Fibroblast of lung (primary cell): ENCODE data around the gene PET100. TPM values are rescaled to one million over a fixed set of nuclear protein-coding genes. Genes with fewer than 3 reads are reported as not detected.

Experiments
- DNase-seq, 2 donors: peaks; one replicate each; pipeline versions ENCODE4 v3.0.0 to v3.0.0-alpha.2; 2010; ENCODE audit warnings: low read depth in 2 of 2
- H2AFZ ChIP-seq: 2 replicates; pipeline ENCODE4 v1.5.1; 2012; ENCODE audit warnings: low read length, control low read depth, inconsistent platforms
- H3K27ac ChIP-seq: 2 replicates; pipeline ENCODE4 v1.5.1; 2011; ENCODE audit warnings: low read length, control low read depth; ENCODE audit not compliant: insufficient read depth
- H3K27me3 ChIP-seq: 2 replicates; pipeline ENCODE4 v1.5.1; 2011; ENCODE audit warnings: mild to moderate bottlenecking, low read length; ENCODE audit not compliant: control insufficient read depth, insufficient read depth
- H3K36me3 ChIP-seq: 2 replicates; pipeline ENCODE4 v1.5.1; 2011; ENCODE audit warnings: low read length; ENCODE audit not compliant: control insufficient read depth, insufficient read depth
- H3K4me1 ChIP-seq: 2 replicates; pipeline ENCODE4 v1.5.1; 2011; ENCODE audit warnings: low read length; ENCODE audit not compliant: control insufficient read depth, insufficient read depth; ENCODE audit errors: extremely low read depth
- H3K4me2 ChIP-seq: 2 replicates; pipeline ENCODE4 v1.5.1; 2011; ENCODE audit warnings: low read length, control low read depth; ENCODE audit not compliant: insufficient read depth; ENCODE audit errors: extremely low read depth
- H3K4me3 ChIP-seq, 4 experiments: fragments of 200-600 bp in 1 of 4; sonication (generic) in 1 of 4; replicated peaks in 1 of 4; 2 replicates each; pipeline ENCODE4 v1.5.1; 2011 to 2016; ENCODE audit warnings: low read length in 4 of 4, low read depth in 3 of 4, mild to moderate bottlenecking in 3 of 4, control low read depth in 2 of 4, inconsistent platforms in 1 of 4, mixed read lengths in 1 of 4; ENCODE audit not compliant: insufficient read depth in 1 of 4; ENCODE audit errors: control extremely low read depth in 1 of 4
- H3K79me2 ChIP-seq: 2 replicates; pipeline ENCODE4 v1.5.1; 2012; ENCODE audit warnings: mild to moderate bottlenecking, low read length, inconsistent platforms; ENCODE audit not compliant: control insufficient read depth, insufficient read depth
- H3K9ac ChIP-seq: 2 replicates; pipeline ENCODE4 v1.5.1; 2011; ENCODE audit warnings: mild to moderate bottlenecking, low read length, control low read depth; ENCODE audit not compliant: insufficient read depth
- H3K9me3 ChIP-seq: 2 replicates; pipeline ENCODE4 v1.5.1; 2012; ENCODE audit warnings: low read depth, low read length; ENCODE audit not compliant: control insufficient read depth, insufficient read depth
- H4K20me1 ChIP-seq: 2 replicates; pipeline ENCODE4 v1.5.1; 2011; ENCODE audit warnings: low read length; ENCODE audit not compliant: control insufficient read depth, insufficient read depth; ENCODE audit errors: extremely low read depth
- EZH2 ChIP-seq: IDR thresholded peaks from 2 replicates; pipeline ENCODE4 v1.5.1; 2012; ENCODE audit warnings: low read length, control low read depth, mild to moderate bottlenecking; ENCODE audit errors: missing control alignments
- polyA plus RNA-seq, 2 donors: library from polyadenylated mRNA; depleted of rRNA in 1 of 2; stranded (reverse) in 1 of 2; unstranded in 1 of 2; fragments of >200 nt; gene quantifications; 2 replicates each; pipeline ENCODE4 v1.2.1, GENCODE V29; 2011 to 2012; ENCODE audit warnings: missing spikeins in 1 of 2
- total RNA-seq: library from RNA; depleted of rRNA; stranded (reverse); fragments of >200 nt; gene quantifications from 2 replicates; pipeline ENCODE4 v1.2.1, GENCODE V29; 2014
- TF ChIP-seq, protein P1 (sequence below), 2 donors: IDR thresholded peaks in 1 of 2; conservative IDR thresholded peaks in 1 of 2; 1 replicate in 1 of 2; 2 replicates in 1 of 2; pipeline ENCODE4 v1.5.1; 2011 to 2012; ENCODE audit warnings: low read length in 2 of 2, control low read depth in 1 of 2, inconsistent platforms in 1 of 2, low read depth in 1 of 2, mild to moderate bottlenecking in 1 of 2

Gene PET100
- total and polyA plus RNA-seq, 2 donors (not counting 1 experiment from before 2014, with no cell fraction given), result 15.7 to 38.8 TPM

DNA sequence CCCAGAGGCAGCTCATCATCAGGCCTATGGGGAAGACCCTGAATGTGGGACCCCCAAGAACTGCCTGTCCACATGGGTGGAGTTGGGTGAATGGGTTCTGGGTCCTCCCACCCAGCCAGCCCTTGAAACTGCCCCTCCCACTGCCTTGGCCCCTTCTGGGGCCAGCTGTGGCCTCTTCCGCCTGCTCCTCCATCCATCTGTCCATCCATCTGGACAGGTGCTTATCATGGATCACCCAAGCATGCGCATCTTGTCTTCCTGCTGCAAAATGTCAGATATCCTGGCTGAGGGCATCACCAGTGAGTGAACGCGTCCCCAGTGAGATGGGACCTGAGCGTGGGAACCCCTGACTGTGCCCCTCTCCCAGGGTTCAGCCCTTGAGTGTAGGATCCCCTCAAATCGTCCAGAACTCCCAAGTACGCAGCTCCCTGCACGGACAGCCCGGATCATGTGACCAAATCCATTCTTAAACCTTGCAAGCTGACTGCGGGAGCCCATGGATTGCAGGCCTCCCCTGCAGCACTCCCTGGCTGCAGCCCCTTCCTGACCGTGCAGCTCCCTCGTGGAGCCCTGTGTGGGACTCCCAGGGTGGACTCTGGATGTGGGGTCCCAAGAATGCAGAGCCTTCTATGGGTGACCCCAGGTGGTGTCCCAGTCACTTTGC is 9.3 kb downstream of the PET100 start:
- no peak for DNase-seq
- Histone ChIP-seq H3K27me3 (peaks cover 8% of the 10 kb centered on the region), H3K4me2 (no peak overlapping the region), H3K79me2 (no peaks in the 10 kb centered on the region), H3K36me3 (no peaks in the 10 kb centered on the region), H3K9ac (no peak overlapping the region), H2AFZ (no peak overlapping the region), H3K27ac (no peak overlapping the region), H3K4me3 (no peak overlapping the region), H4K20me1 (no peaks in the 10 kb centered on the region), H3K4me1 (no peaks in the 10 kb centered on the region), H3K9me3 (no peaks in the 10 kb centered on the region)
- TF ChIP-seq EZH2, result no peak
- TF ChIP-seq, protein P1, sequence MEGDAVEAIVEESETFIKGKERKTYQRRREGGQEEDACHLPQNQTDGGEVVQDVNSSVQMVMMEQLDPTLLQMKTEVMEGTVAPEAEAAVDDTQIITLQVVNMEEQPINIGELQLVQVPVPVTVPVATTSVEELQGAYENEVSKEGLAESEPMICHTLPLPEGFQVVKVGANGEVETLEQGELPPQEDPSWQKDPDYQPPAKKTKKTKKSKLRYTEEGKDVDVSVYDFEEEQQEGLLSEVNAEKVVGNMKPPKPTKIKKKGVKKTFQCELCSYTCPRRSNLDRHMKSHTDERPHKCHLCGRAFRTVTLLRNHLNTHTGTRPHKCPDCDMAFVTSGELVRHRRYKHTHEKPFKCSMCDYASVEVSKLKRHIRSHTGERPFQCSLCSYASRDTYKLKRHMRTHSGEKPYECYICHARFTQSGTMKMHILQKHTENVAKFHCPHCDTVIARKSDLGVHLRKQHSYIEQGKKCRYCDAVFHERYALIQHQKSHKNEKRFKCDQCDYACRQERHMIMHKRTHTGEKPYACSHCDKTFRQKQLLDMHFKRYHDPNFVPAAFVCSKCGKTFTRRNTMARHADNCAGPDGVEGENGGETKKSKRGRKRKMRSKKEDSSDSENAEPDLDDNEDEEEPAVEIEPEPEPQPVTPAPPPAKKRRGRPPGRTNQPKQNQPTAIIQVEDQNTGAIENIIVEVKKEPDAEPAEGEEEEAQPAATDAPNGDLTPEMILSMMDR (conservative IDR thresholded peaks at IDR 0.05 in 1 of 2, IDR thresholded peaks at IDR 0.05 in 1 of 2; ENCODE audit: low read depth in 1 of 2, low read length in 2 of 2), result no peak

DNA sequence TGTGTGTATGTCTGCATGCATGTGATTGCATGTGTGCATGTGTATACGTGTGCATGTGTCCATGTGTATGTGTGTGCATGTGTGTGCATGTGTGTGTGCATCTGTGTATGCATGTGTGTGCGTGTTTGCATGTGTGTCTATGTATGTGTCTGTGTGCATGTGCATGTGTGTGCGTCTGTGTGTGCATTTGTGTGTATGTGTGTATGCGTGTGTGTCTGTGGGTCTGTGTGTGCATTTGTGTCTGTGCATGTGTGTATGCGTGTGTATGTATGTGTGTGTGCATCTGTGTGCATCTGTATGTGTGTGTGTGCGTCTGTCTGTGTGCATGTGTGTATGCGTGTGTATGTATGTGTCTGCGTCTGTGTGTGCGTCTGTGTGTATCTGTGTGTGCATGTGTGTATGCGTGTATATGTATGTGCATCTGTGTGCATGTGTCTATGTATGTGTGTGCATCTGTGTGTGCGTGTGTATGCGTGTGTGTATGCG is 10.3 kb downstream of the PET100 start:
- Histone ChIP-seq H2AFZ (no peak overlapping the region), H3K9ac (no peak overlapping the region), H3K79me2 (no peaks in the 10 kb centered on the region), H3K4me2 (no peak overlapping the region), H3K27me3 (peaks cover 8% of the 10 kb centered on the region), H3K36me3 (no peaks in the 10 kb centered on the region), H4K20me1 (no peaks in the 10 kb centered on the region), H3K4me3 (no peak overlapping the region), H3K27ac (no peak overlapping the region), H3K9me3 (no peaks in the 10 kb centered on the region), H3K4me1 (no peaks in the 10 kb centered on the region)
- TF ChIP-seq EZH2, result no peak
- TF ChIP-seq, protein P1 (conservative IDR thresholded peaks at IDR 0.05 in 1 of 2, IDR thresholded peaks at IDR 0.05 in 1 of 2; ENCODE audit: low read depth in 1 of 2, low read length in 2 of 2), result no peak
- no peak for DNase-seq

DNA sequence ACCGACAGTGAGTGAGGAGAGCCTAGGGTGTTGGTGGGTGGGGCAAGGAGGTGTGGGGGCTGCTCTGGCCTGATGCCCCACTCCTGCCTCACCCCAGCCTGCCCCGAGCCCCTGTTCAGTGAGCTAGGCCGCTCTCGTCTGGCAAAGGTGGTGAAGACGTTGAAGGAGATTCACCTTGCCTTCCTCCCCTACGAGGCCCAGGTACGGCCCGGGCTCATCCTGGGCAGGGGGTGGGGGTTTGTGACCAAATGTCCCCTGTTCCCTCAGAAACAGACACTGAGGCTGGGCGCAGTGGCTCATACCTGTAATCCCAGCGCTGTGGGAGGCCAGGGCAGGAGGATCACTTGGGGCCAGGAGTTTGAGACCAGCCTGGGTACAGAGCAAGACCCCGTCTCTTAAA is 11.2 kb downstream of the PET100 start:
- H3K4me3 ChIP-seq, result no peak overlapping the region
- no peaks in the 10 kb centered on the region for H3K79me2 ChIP-seq
- H3K36me3 ChIP-seq, result no peaks in the 10 kb centered on the region
- H3K27ac ChIP-seq, result no peak overlapping the region
- H3K4me2 ChIP-seq, result no peak overlapping the region
- no peaks in the 10 kb centered on the region for H4K20me1 ChIP-seq
- H3K27me3 ChIP-seq, result peaks cover 8% of the 10 kb centered on the region
- H3K4me1 ChIP-seq, result no peaks in the 10 kb centered on the region
- no peak overlapping the region for H3K9ac ChIP-seq
- TF ChIP-seq, protein P1 (conservative IDR thresholded peaks at IDR 0.05 in 1 of 2, IDR thresholded peaks at IDR 0.05 in 1 of 2; ENCODE audit: low read depth in 1 of 2, low read length in 2 of 2), result no peak
- TF ChIP-seq EZH2, result no peak
- no peak overlapping the region for H2AFZ ChIP-seq
- H3K9me3 ChIP-seq, result no peaks in the 10 kb centered on the region
- DNase-seq, result no peak
